GM12891 (cell line): Measurements from ENCODE around the gene COL1A2.

ENCODE experiments used
- PAX5 ChIP-seq: IDR thresholded peaks from 2 replicates; pipeline ENCODE4 v1.6.1; 2011; ENCODE audit warnings: low read length, moderate library complexity, mild to moderate bottlenecking; ENCODE audit not compliant: insufficient read depth, severe bottlenecking
- POLR2A ChIP-seq: IDR thresholded peaks from 2 replicates; pipeline ENCODE4 v1.6.1; 2011; ENCODE audit warnings: low read depth, low read length, control low read depth
- POLR2AphosphoS5 ChIP-seq: IDR thresholded peaks from 2 replicates; pipeline ENCODE4 v1.6.1; 2011; ENCODE audit warnings: low read depth, low read length, control low read depth
- SPI1 ChIP-seq: IDR thresholded peaks from 2 replicates; pipeline ENCODE4 v1.6.1; 2011; ENCODE audit warnings: low read depth, low read length, control low read depth
- TAF1 ChIP-seq: IDR thresholded peaks from 2 replicates; pipeline ENCODE4 v1.6.1; 2011; ENCODE audit warnings: low read depth, low read length, control low read depth

- TF ChIP-seq POLR2AphosphoS5 (no peak), POLR2A (no peak), TAF1 (no peak), PAX5 (no peak), SPI1 (no peak)
Observed at GRCh38 chr7:94405506-94405905, 10.8 kb downstream of the COL1A2 start.
